ENCODE measurements around the gene POU6F2. TPM values are rescaled to one million over a fixed set of nuclear protein-coding genes. Genes with fewer than 3 reads are reported as not detected.

The POU6F2 gene
- total RNA-seq, 1 donor from 2014 or later, result 0.78 TPM

DNA sequence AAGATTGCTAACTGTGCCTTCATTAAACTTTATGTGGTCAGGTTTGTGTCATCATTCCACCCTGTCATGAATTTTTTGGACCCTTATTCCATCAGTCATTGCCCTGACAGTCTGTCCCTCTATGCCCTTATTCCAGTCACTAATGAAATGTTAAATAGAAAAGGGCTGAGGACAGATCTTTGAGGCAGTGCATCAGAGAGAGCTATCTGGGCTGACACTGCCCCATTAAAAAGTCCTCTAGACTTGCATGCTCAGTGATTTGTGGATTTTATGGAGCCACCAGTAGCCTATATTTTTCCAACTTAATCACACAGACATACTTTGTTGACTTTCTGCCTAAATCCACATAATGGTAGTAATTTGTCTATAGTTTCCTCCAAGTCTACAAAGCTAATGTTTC, 323.8 kb downstream of the POU6F2 start:
- H3K27me3 ChIP-seq, result no peaks in the 10 kb centered on the region

DNA sequence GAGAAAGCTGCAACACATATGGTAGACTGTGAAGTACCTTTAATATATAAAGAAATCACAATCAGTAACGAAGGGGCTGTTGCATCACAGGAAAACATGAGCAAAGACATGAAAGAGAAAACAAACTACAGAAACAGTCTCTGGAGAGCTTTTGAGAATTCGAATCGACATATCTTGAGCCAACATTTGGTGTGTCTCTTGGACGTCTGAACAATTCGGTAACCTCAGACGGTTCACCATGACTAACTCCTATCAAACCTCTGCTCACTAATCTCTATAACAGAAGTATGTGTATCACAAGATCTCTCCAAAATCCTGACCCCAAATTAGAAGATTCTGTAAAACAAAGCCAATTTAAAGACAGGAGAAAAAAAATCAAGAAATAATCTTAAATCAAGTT, 326.5 kb downstream of the POU6F2 start:
- ATAC-seq, result no peak

More for the DNA sequence above, 323.8 kb downstream of the POU6F2 start:
- no peak overlapping the region for H3K27ac ChIP-seq
- no peaks in the 10 kb centered on the region for H3K36me3 ChIP-seq
- no peaks in the 10 kb centered on the region for H3K9me3 ChIP-seq
- intact Hi-C loops (cut with DNase I), result no loop called here
- no peak for ATAC-seq
- no peak for DNase-seq
- TF ChIP-seq, protein P1, sequence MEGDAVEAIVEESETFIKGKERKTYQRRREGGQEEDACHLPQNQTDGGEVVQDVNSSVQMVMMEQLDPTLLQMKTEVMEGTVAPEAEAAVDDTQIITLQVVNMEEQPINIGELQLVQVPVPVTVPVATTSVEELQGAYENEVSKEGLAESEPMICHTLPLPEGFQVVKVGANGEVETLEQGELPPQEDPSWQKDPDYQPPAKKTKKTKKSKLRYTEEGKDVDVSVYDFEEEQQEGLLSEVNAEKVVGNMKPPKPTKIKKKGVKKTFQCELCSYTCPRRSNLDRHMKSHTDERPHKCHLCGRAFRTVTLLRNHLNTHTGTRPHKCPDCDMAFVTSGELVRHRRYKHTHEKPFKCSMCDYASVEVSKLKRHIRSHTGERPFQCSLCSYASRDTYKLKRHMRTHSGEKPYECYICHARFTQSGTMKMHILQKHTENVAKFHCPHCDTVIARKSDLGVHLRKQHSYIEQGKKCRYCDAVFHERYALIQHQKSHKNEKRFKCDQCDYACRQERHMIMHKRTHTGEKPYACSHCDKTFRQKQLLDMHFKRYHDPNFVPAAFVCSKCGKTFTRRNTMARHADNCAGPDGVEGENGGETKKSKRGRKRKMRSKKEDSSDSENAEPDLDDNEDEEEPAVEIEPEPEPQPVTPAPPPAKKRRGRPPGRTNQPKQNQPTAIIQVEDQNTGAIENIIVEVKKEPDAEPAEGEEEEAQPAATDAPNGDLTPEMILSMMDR (IDR thresholded peaks at IDR 0.05), result no peak
- H3K4me1 ChIP-seq, result no peaks in the 10 kb centered on the region
- no peak overlapping the region for H3K4me3 ChIP-seq

DNA sequence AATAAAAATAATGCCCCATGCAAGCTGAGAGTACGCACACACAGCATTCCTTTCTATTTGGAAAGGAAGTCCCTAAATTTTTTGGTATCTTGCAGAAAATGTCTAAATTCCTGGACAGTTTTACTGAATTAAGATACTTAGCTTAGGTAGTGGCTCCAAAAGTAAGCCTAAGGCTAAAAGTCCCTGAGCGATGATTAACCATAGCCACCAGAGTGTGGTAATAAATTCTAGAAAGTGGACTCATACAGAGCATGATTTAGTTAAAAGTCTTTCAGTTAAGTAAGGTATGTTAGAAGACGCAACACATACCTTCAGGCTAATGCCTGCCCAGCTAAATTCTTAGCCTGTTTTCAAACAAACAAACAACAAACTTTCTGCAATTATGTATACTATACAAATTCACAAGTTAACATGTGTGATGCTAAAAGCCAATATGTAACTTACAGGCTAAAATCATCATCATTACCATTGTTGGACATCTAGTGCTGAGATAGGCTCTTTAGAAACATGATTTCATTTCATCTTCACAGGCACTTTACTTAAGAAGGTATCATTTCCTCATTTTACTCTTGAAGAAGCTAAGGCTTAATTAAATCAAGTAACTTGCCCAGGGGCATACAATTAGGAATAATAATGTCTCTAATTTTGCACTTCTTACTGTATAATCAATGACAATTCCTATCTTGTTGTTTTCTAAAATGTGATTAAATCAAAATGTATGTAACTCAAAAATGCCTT, 327.1 kb downstream of the POU6F2 start:
- intact Hi-C loops (cut with DNase I), result no loop called here
- no peak for ATAC-seq
- Histone ChIP-seq H3K27ac (no peak overlapping the region), H3K4me3 (no peak overlapping the region), H3K27me3 (no peaks in the 10 kb centered on the region), H3K9me3 (no peaks in the 10 kb centered on the region), H3K4me1 (no peaks in the 10 kb centered on the region), H3K36me3 (no peaks in the 10 kb centered on the region)
- TF ChIP-seq, protein P1 (IDR thresholded peaks at IDR 0.05), result no peak
- DNase-seq, result no peak

More for the DNA sequence above, 326.5 kb downstream of the POU6F2 start:
- TF ChIP-seq, protein P1 (IDR thresholded peaks at IDR 0.05), result no peak
- no peaks in the 10 kb centered on the region for H3K4me1 ChIP-seq
- no peak overlapping the region for H3K4me3 ChIP-seq
- intact Hi-C loops (cut with DNase I), result no loop called here
- H3K36me3 ChIP-seq, result no peaks in the 10 kb centered on the region
- H3K27ac ChIP-seq, result no peak overlapping the region
- DNase-seq, result no peak
- no peaks in the 10 kb centered on the region for H3K27me3 ChIP-seq
- no peaks in the 10 kb centered on the region for H3K9me3 ChIP-seq

DNA sequence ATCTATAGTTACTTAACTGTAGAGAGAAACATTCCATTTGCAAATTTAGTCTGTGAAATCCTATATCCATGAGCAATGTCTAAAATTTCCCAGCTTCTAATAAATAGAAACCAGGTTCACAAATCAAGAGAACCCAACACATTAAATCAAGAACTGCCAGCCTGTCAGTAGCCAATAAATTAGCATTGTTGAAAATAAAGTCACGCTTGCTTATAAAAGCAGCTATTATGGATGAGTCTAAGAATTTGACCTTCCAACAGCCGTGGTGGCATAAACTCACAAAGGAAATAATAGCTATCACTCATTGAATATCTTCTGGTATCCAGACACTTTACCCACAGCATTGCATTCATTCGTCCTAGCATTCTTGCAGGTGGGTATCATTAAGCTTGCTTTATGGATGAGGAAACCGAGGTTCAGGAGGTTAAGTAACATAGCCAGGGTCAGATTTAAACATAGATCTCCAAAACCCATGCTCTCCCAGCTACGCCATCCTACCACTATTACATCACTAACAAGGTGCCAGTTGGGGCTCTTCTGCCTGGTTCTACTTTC, 328.4 kb downstream of the POU6F2 start:
- DNase-seq (no peak), ATAC-seq (no peak)
- Histone ChIP-seq H3K4me1 (no peaks in the 10 kb centered on the region), H3K36me3 (no peaks in the 10 kb centered on the region), H3K27ac (no peak overlapping the region), H3K27me3 (no peaks in the 10 kb centered on the region), H3K9me3 (no peaks in the 10 kb centered on the region), H3K4me3 (no peak overlapping the region)
- intact Hi-C loops (cut with DNase I), result no loop called here
- TF ChIP-seq, protein P1 (IDR thresholded peaks at IDR 0.05), result no peak

DNA sequence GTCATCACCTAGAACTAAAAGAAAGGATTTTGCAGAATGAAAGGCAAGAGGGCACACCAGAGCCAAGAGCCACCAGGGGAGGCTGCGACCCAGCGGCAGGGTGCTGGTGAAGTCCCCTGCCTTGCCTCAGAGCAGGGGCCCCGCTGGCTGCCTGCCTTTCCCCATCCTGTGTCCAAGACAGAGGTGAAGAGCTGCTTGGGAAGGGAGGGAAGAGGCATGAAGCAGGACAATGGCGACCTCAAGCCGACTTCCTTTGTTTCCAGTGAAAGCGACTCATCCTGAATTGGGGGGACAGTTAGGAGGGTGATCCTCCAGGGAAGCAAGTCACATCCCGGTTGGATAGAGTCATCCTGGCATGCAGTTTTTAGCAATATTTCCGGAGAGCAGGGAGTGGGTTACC, 333.0 kb downstream of the POU6F2 start:
- TF ChIP-seq, protein P1 (IDR thresholded peaks at IDR 0.05), result no peak
- Histone ChIP-seq H3K4me3 (no peak overlapping the region), H3K27ac (no peak overlapping the region), H3K36me3 (no peaks in the 10 kb centered on the region), H3K27me3 (no peaks in the 10 kb centered on the region), H3K4me1 (no peaks in the 10 kb centered on the region), H3K9me3 (no peaks in the 10 kb centered on the region)
- DNase-seq (no peak), ATAC-seq (no peak)
- intact Hi-C loops (cut with DNase I), result no loop called here

All from upper lobe of right lung (tissue), 1 donor.